HepG2 (cell line): ENCODE measurements around the gene CAPRIN2.

Experiments used
- CTCF ChIP-seq: sonication (generic); formaldehyde crosslinking; IDR thresholded peaks from 2 replicates; pipeline ENCODE4 v1.5.0; 2020; ENCODE audit warnings: mild to moderate bottlenecking, missing genetic modification reagents, moderate library complexity
- EP300 ChIP-seq, 3 experiments: sonication (generic) in 1 of 3; formaldehyde crosslinking in 1 of 3; IDR thresholded peaks; 2 replicates each; pipeline versions ENCODE4 v1.5.1 to v1.6.1; 2011 to 2020; ENCODE audit warnings: low read depth in 2 of 3, low read length in 2 of 3, borderline replicate concordance in 1 of 3, improper control_type of control experiment in 1 of 3, mild to moderate bottlenecking in 1 of 3, missing genetic modification reagents in 1 of 3, moderate library complexity in 1 of 3
- FOXA3 ChIP-seq: IDR thresholded peaks from 2 replicates; pipeline ENCODE4 v1.6.1; 2016; ENCODE audit warnings: missing genetic modification reagents, missing compliant biosample characterization
- GTF2F1 ChIP-seq: fragments of 150-350 bp; IDR thresholded peaks from 2 replicates; pipeline ENCODE4 v1.6.1; 2014; ENCODE audit warnings: low read length
- JUN ChIP-seq: sonication (generic); formaldehyde crosslinking; IDR thresholded peaks from 2 replicates; pipeline ENCODE4 v1.4.0; 2020; ENCODE audit warnings: mild to moderate bottlenecking, missing genetic modification reagents
- NONO ChIP-seq, 2 experiments: fragments of 450-650 bp in 1 of 2; sonication (generic) in 1 of 2; formaldehyde crosslinking in 1 of 2; IDR thresholded peaks in 1 of 2; conservative IDR thresholded peaks in 1 of 2; 2 replicates each; pipeline versions ENCODE4 v1.6.1 to v1.8.0; 2017 to 2022; ENCODE audit warnings: mild to moderate bottlenecking in 1 of 2, missing genetic modification reagents in 1 of 2, moderate library complexity in 1 of 2
- TAF1 ChIP-seq: sonication (generic); formaldehyde crosslinking; IDR thresholded peaks from 2 replicates; pipeline ENCODE4 v1.4.0; 2020; ENCODE audit warnings: missing genetic modification reagents
- ZNF124 ChIP-seq: sonication (generic); formaldehyde crosslinking; IDR thresholded peaks from 2 replicates; pipeline ENCODE4 v1.4.0; 2020; ENCODE audit warnings: missing genetic modification reagents
- ZNF318 ChIP-seq: sonication (generic); formaldehyde crosslinking; IDR thresholded peaks from 2 replicates; pipeline ENCODE4 v1.4.0; 2020; ENCODE audit warnings: mild to moderate bottlenecking, missing genetic modification reagents

GRCh38 chr12:30788754-30789153, 34.0 kb upstream of the CAPRIN2 start:
- TF ChIP-seq ZNF318 (CRISPR knock-in tag) (no peak), NONO (IDR thresholded peaks at IDR 0.05) (no peak), NONO (CRISPR knock-in tag; conservative IDR thresholded peaks at IDR 0.05) (no peak), FOXA3 (CRISPR knock-in tag) (no peak), JUN (CRISPR knock-in tag) (no peak), TAF1 (CRISPR knock-in tag) (no peak), ZNF124 (no peak), EP300 (IDR thresholded peaks at IDR 0.05; ENCODE audit: low read depth in 2 of 2, low read length in 2 of 2) (no peak), EP300 (CRISPR knock-in tag; IDR thresholded peaks at IDR 0.05; ENCODE audit: borderline replicate concordance) (no peak), GTF2F1 (no peak), CTCF (no peak)
